ENCODE results near the gene SPRED2.

- no peak for TF ChIP-seq CTCF (IDR thresholded peaks at IDR 0.05)
- no peak for TF ChIP-seq POLR2A (IDR thresholded peaks at IDR 0.05)
These were observed 111.5 kb downstream of the SPRED2 start for GRCh38 chr2:65320946-65321345.
